Measurements from ENCODE around the gene OR2T34.
"Not testable (repeated sequence)": the region's sequence is repeated elsewhere in the genome, so short reads cannot be mapped to it uniquely, and the experiment has no call there.

Gene OR2T34

DNA sequence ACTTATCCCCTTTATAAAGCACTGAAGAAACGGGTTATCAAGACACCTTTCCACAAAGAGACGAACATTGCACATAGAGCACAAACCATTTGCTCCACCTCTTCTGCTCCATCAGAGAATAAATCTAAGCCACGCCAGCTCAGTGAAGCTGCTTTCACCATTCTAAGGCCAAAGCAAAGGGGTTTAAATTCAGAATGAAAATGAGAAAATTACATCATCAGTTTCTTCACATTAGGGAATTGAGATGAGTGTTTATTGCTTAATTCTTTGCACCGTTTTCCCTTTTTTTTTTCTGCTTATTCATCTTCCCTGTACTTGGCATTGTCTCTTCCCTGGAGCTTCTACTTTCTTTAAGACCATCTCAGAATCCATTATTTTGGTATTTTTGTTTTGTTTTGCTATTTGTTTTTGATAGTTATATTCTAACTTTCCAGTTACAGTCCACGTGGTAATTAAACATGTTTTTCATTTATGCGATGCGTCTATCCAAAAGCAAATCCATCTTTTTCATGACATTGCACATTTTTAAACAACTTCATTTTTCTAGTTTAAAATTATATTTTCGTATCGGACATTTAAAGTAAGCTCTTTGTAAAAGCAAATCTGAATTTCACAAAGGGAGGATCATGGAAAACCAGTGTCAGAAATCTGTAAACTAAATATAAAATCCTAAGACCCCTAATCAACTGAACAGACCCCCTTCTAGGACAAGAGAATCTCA, 1.9 kb upstream of the OR2T34 start:
- no peak for TF ChIP-seq CTCF (IDR thresholded peaks at IDR 0.05)

DNA sequence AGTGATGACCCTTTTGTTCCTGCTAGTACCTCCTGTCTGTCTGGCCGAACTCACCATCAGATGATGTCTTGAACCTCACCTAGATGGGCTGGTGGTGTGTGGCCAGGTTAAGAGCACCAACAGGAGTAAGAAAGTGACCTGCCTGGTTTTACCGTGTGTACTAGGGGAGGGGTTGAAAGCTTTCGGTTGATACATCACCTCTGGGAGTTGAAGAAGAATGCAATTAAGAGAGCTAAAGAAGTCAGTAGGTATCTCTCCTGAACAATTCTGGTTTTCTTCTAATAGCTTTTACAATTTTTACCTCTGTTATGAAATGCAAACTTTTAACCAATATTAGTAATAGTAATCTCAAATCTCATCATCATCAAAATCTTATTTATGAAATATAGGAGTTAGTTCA, 11.9 kb downstream of the OR2T34 start, which contains the start of gene OR2T29:
Gene OR2T29 (minus strand): TSS at position 101 of the 400 bp plus-strand sequence. CDS start 3,281 bp downstream, outside the sequence.
- TF ChIP-seq CTCF (IDR thresholded peaks at IDR 0.05): not testable (repeated sequence)
